Psoas muscle (tissue), 8 donors: ENCODE measurements around the gene NR2C2AP. TPM values are rescaled to one million over a fixed set of nuclear protein-coding genes. Genes with fewer than 3 reads are reported as not detected.
A peak's percentile ranks its signal among the peaks of the same experiment; 100 is the strongest.

Experiments
- ATAC-seq, 4 donors: fragments of 200-7000 bp; cut with Tn5 transposase; one replicate each; pipeline ENCODE4 v1.9.1; 2020; ENCODE audit warnings: moderate library complexity in 3 of 4, mild to moderate bottlenecking in 2 of 4
- DNase-seq, 2 donors: peaks; one replicate each; pipeline ENCODE4 v3.0.0-alpha.2; 2020
- H3K27ac ChIP-seq: fragments of 200-600 bp; one replicate; pipeline ENCODE4 v1.8.0; 2022
- H3K27me3 ChIP-seq, 3 donors: fragments of 200-600 bp in 1 of 3; one replicate each; pipeline versions ENCODE4 v1.6.1 to v1.8.0; 2013 to 2022; ENCODE audit warnings: low read length in 2 of 3, mild to moderate bottlenecking in 2 of 3, moderate library complexity in 1 of 3; ENCODE audit not compliant: insufficient read depth in 3 of 3
- H3K36me3 ChIP-seq, 2 donors: fragments of 200-600 bp in 1 of 2; one replicate each; pipeline versions ENCODE4 v1.6.1 to v1.8.0; 2013 to 2022; ENCODE audit warnings: low read depth in 1 of 2, mild to moderate bottlenecking in 1 of 2, moderate library complexity in 1 of 2; ENCODE audit not compliant: insufficient read depth in 1 of 2
- H3K4me1 ChIP-seq: fragments of 200-600 bp; one replicate; pipeline ENCODE4 v1.8.0; 2022
- H3K4me3 ChIP-seq: fragments of 200-600 bp; one replicate; pipeline ENCODE4 v1.8.0; 2022; ENCODE audit warnings: mild to moderate bottlenecking
- H3K9me3 ChIP-seq: fragments of 200-600 bp; one replicate; pipeline ENCODE4 v1.8.0; 2022
- CTCF ChIP-seq: fragments of 200-600 bp; IDR thresholded peaks from one replicate; pipeline ENCODE4 v1.8.0; 2022; ENCODE audit warnings: antibody characterized with exemption
- WGBS, 3 donors: extraction: QIAGEN DNeasy Blood & Tissue Kit; methylation state at CpG; one replicate each; pipeline versions ENCODE4 v1.1.6 to v1.1.7; 2013; 5-methylcytosine and 5-hydroxymethylcytosine counted together
- intact Hi-C, 2 donors: fragments of 100-400 bp; cut with DNase I; formaldehyde crosslinking; loops; one replicate each; pipeline versions ENCODE4 v1.11.0 to v1.14.2; 2022
- long read RNA-seq, 2 donors: library from polyadenylated mRNA; unstranded; transcript quantifications; one replicate each; pipeline ENCODE4 v2.0.0, GENCODE V29; 2021
- polyA plus RNA-seq, 3 donors: library from polyadenylated mRNA; stranded (reverse); fragments of 200-250 nt; gene quantifications; one replicate each; pipeline ENCODE4 v1.2.3, GENCODE V29; 2013
- total RNA-seq, 4 donors: library from RNA; stranded (reverse); fragmentation: NEBNext Ultra II Directional in 2 of 4; extraction: Animal tissue kit (Norgen Biotek cat#: 25700) in 2 of 4; gene quantifications; one replicate each; pipeline versions ENCODE4 v1.2.1 to v1.2.4, GENCODE V29; 2021 to 2023
- donor health status: healthy with polysubstance abuse.
- donor health status: DM: no; HTN: no; CAD: no; lungs with moderate emphysema.
- donor health status: Bipolar disorder and iron deficiency.
- donor health status: healthy.
- donor health status: DM: yes; HTN: yes; CAD: no.
- donor health status: DM: no; HTN: no; CAD: no.
- donor health status: DM: no; HTN: no; CAD: no.
- donor health status: DM: yes; HTN: yes; CAD: no.

NR2C2AP gene
- total RNA-seq (10 to 100 TPM in 3 of 4 donors, 1 to 10 TPM in 1; 7.5 to 15.8 (median 12.8) TPM), polyA plus RNA-seq (10 to 100 TPM; 17.5 to 44.4 (median 21.9) TPM)
- long read RNA-seq, donor 1, partial matches to known transcripts = 2 of 8 reads
- long read RNA-seq, donor 1, other reads (novel, unspliced or antisense) = 3 of 8 reads
- long read RNA-seq, donor 2, transcript NR2C2AP-201 (5 exons, 1,293 nt) = major isoform, 6 of 12 reads
- long read RNA-seq, donor 2, partial matches to known transcripts = 1 of 12 reads
- long read RNA-seq, donor 2, other reads (novel, unspliced or antisense) = 3 of 12 reads

- Histone ChIP-seq H3K27ac (peak within 1 kb of the TSS; percentile 83), H3K9me3 (no peaks in the 10 kb centered on the region), H3K4me3 (peak within 1 kb of the TSS; percentile 80), H3K27me3 (peaks cover 0 to 3% (median 0%) of the 10 kb centered on the region in 3 donors), H3K4me1 (peaks cover 11% of the 10 kb centered on the region), H3K36me3 (peaks cover 0 to 37% of the 10 kb centered on the region in 2 donors)
- TF ChIP-seq CTCF = no peak
- ATAC-seq (peak; percentile 92 to 97 (median 92)), DNase-seq (peak; percentile 93 to 96)
- intact Hi-C loops = no loop called here
- whole genome bisulfite sequencing, 3 donors = 6 to 7% (median 7%) methylated on average over 54 to 60 of the region's 60 CpGs
Measured at GRCh38 chr19:19203012-19203856, at the start of gene NR2C2AP. Gene NR2C2AP (minus strand): TSS chr19:19203414. CDS start chr19:19203060, 354 bp downstream.

GRCh38 chr19:19250196-19250801, 47.1 kb upstream of the NR2C2AP start:
- Histone ChIP-seq H3K36me3 (no peaks in the 10 kb centered on the region), H3K4me3 (no peak overlapping the region), H3K27me3 (peaks cover 0 to 37% (median 4%) of the 10 kb centered on the region in 3 donors), H3K27ac (no peak overlapping the region), H3K9me3 (no peaks in the 10 kb centered on the region), H3K4me1 (no peaks in the 10 kb centered on the region)
- intact Hi-C loops = no loop called here
- 39 to 42% (median 39%) methylated on average over 5 of the region's 5 CpGs for WGBS, 3 donors
- ATAC-seq (no peak), DNase-seq (no peak)
- TF ChIP-seq CTCF = no peak

GRCh38 chr19:19240476-19240875, 37.3 kb upstream of the NR2C2AP start:
- Histone ChIP-seq H3K4me1 (no peaks in the 10 kb centered on the region), H3K36me3 (no peaks in the 10 kb centered on the region), H3K27me3 (peaks cover 0 to 14% (median 3%) of the 10 kb centered on the region in 3 donors), H3K4me3 (no peak overlapping the region), H3K27ac (no peak overlapping the region), H3K9me3 (no peaks in the 10 kb centered on the region)
- DNase-seq = no peak
- no peak for ATAC-seq
- 77 to 82% (median 79%) methylated on average over 9 of the region's 9 CpGs for WGBS, 3 donors
- intact Hi-C loops = no loop called here
- no peak for TF ChIP-seq CTCF

- Histone ChIP-seq H3K36me3 (no peaks in the 10 kb centered on the region), H3K9me3 (peaks cover 6% of the 10 kb centered on the region), H3K27ac (no peak overlapping the region), H3K27me3 (peaks cover 0 to 14% (median 3%) of the 10 kb centered on the region in 3 donors), H3K4me3 (no peak overlapping the region), H3K4me1 (no peaks in the 10 kb centered on the region)
- ATAC-seq (no peak), DNase-seq (no peak)
- intact Hi-C loops = no loop called here
- no peak for TF ChIP-seq CTCF
Measured at GRCh38 chr19:19239675-19240074, 36.5 kb upstream of the NR2C2AP start.
